Measurements from ENCODE around the gene GUCY1A1. TPM values are rescaled to one million over a fixed set of nuclear protein-coding genes. Genes with fewer than 3 reads are reported as not detected.

The GUCY1A1 gene
- total RNA-seq, 1 donor from 2014 or later, result 49.1 TPM

- Mint-ChIP-seq H3K36me3 (peaks cover 6% of the 10 kb centered on the region), H3K27ac (no peak overlapping the region), H3K9me3 (no peaks in the 10 kb centered on the region), H3K4me3 (no peak overlapping the region), H3K4me1 (peaks cover 16% of the 10 kb centered on the region), H3K27me3 (ENCODE audit: low read depth) (no peaks in the 10 kb centered on the region)
- TF ChIP-seq, protein P1, sequence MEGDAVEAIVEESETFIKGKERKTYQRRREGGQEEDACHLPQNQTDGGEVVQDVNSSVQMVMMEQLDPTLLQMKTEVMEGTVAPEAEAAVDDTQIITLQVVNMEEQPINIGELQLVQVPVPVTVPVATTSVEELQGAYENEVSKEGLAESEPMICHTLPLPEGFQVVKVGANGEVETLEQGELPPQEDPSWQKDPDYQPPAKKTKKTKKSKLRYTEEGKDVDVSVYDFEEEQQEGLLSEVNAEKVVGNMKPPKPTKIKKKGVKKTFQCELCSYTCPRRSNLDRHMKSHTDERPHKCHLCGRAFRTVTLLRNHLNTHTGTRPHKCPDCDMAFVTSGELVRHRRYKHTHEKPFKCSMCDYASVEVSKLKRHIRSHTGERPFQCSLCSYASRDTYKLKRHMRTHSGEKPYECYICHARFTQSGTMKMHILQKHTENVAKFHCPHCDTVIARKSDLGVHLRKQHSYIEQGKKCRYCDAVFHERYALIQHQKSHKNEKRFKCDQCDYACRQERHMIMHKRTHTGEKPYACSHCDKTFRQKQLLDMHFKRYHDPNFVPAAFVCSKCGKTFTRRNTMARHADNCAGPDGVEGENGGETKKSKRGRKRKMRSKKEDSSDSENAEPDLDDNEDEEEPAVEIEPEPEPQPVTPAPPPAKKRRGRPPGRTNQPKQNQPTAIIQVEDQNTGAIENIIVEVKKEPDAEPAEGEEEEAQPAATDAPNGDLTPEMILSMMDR (IDR thresholded peaks at IDR 0.05; ENCODE audit: unreplicated experiment), result no peak
- DNase-seq (ENCODE audit: low spot score in 2 of 2, unreplicated experiment in 2 of 2), result no peak
These were observed 101.7 kb downstream of the GUCY1A1 start for GRCh38 chr4:155768370-155768769.

GRCh38 chr4:155769090-155769489 lies 102.4 kb downstream of the GUCY1A1 start:
- Mint-ChIP-seq H3K4me1 (peaks cover 11% of the 10 kb centered on the region), H3K27ac (no peak overlapping the region), H3K4me3 (no peak overlapping the region), H3K9me3 (peaks cover 3% of the 10 kb centered on the region), H3K36me3 (peaks cover 11% of the 10 kb centered on the region), H3K27me3 (ENCODE audit: low read depth) (no peaks in the 10 kb centered on the region)
- no peak for DNase-seq (ENCODE audit: low spot score in 2 of 2, unreplicated experiment in 2 of 2)
- TF ChIP-seq, protein P1 (IDR thresholded peaks at IDR 0.05; ENCODE audit: unreplicated experiment), result no peak

- Mint-ChIP-seq H3K36me3 (peaks cover 18% of the 10 kb centered on the region), H3K4me3 (no peak overlapping the region), H3K27ac (no peak overlapping the region), H3K27me3 (ENCODE audit: low read depth) (no peaks in the 10 kb centered on the region), H3K9me3 (peaks cover 4% of the 10 kb centered on the region), H3K4me1 (peaks cover 11% of the 10 kb centered on the region)
- TF ChIP-seq, protein P1 (IDR thresholded peaks at IDR 0.05; ENCODE audit: unreplicated experiment), result no peak
- DNase-seq (ENCODE audit: low spot score in 2 of 2, unreplicated experiment in 2 of 2), result no peak
These were observed 106.0 kb downstream of the GUCY1A1 start for GRCh38 chr4:155772459-155773195.

- Mint-ChIP-seq H3K4me1 (peaks cover 11% of the 10 kb centered on the region), H3K27me3 (ENCODE audit: low read depth) (no peaks in the 10 kb centered on the region), H3K27ac (no peak overlapping the region), H3K4me3 (no peak overlapping the region), H3K9me3 (peaks cover 4% of the 10 kb centered on the region), H3K36me3 (peaks cover 18% of the 10 kb centered on the region)
- TF ChIP-seq, protein P1 (IDR thresholded peaks at IDR 0.05; ENCODE audit: unreplicated experiment), result no peak
- DNase-seq (ENCODE audit: low spot score in 2 of 2, unreplicated experiment in 2 of 2), result no peak
These were observed 106.7 kb downstream of the GUCY1A1 start for GRCh38 chr4:155773196-155773800.

DNA sequence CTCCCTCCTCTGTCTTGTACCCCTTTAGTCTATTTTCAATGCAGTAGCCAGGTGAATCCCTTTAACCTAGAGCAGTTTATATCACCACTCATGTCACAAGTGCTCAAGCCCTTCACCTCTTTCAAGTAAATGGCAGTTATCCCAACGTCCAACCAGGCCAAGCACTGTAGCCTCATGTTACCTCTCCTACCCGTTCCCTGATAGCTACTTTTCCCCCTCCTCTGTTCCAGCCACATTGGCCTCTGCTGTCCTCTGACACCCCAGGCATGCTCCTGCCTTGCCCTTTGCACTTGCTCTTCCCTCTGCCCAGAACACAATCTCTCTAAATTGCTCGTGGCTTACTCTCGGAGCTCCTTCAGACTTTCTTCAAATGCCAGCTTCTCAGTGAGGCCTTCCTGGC lies 107.4 kb downstream of the GUCY1A1 start:
- H3K27ac Mint-ChIP-seq, result no peak overlapping the region
- peaks cover 18% of the 10 kb centered on the region for H3K36me3 Mint-ChIP-seq
- TF ChIP-seq, protein P1 (IDR thresholded peaks at IDR 0.05; ENCODE audit: unreplicated experiment), result no peak
- no peaks in the 10 kb centered on the region for H3K27me3 Mint-ChIP-seq (ENCODE audit: low read depth)
- no peak overlapping the region for H3K4me3 Mint-ChIP-seq
- H3K4me1 Mint-ChIP-seq, result peaks cover 8% of the 10 kb centered on the region
- H3K9me3 Mint-ChIP-seq, result peaks cover 4% of the 10 kb centered on the region
- no peak for DNase-seq (ENCODE audit: low spot score in 2 of 2, unreplicated experiment in 2 of 2)

Measured in mesothelial cell of epicardium (in vitro differentiated cells).